Measurements from ENCODE around the gene TTC19.

GRCh38 chr17:15957608-15958307, 41.9 kb upstream of the TTC19 start:
- TF ChIP-seq POLR2A (IDR thresholded peaks at IDR 0.05; ENCODE audit: low read length) (no peak), GATA1 (IDR thresholded peaks at IDR 0.05; ENCODE audit: low read depth, low read length) (no peak)

Measured in erythroblast (primary cell).